ENCODE measurements around the gene TMEM106B. TPM values are rescaled to one million over a fixed set of nuclear protein-coding genes. Genes with fewer than 3 reads are reported as not detected.

TMEM106B gene
- total and polyA plus RNA-seq, 2 donors (not counting 1 experiment from before 2014, with no cell fraction given), result 51.9 to 60.2 TPM

DNA sequence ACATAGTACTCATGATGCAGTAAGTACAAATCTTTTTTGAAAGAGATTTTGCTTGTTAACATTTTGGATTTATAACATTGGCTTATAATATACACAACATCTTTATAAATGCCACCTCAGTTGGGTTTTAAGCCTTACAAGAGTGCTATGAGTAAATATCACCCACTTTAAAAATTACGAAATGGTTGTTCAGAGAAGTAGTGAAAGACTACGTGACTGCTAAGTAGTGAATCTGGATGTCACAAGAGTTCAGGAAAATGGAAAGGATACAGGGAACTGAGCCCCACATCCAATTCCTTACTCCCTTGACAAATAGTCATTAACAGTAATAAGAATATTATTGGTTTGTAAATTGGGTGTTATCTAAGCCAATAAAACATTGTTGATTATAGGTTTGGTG, 20.0 kb downstream of the TMEM106B start:
- H3K9ac ChIP-seq (ENCODE audit: insufficient read depth, low read length), result no peak overlapping the region

DNA sequence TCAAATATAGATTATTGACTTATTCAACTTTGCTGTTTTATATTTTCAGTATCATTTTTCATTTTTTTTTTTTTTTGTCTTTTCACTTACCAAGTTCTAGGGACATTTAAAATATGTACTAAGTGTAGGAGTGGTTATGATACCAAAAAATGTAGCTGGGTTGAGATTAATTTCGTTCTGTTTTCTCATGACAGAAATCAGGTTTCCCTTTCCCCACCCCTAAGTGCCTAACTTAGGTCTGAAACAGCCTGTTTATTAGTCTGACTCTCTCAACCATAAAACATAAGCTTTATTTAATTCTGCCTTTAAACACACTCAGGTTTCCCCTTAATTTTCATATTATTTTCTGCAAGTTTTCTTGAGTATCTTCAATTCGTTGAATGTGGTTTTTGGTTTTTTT, 22.1 kb downstream of the TMEM106B start:
- Histone ChIP-seq H4K20me1 (ENCODE audit: control insufficient read depth, extremely low read depth, insufficient read depth, low read length) (no peaks in the 10 kb centered on the region), H3K79me2 (ENCODE audit: control insufficient read depth, insufficient read depth, low read length) (no peaks in the 10 kb centered on the region), H2AFZ (ENCODE audit: low read length) (no peak overlapping the region), H3K4me3 (replicated peaks in 1 of 4; ENCODE audit: control extremely low read depth in 1 of 4, insufficient read depth in 1 of 4, low read depth in 3 of 4, low read length in 4 of 4) (no peak overlapping the region), H3K9ac (ENCODE audit: insufficient read depth, low read length) (no peak overlapping the region), H3K9me3 (ENCODE audit: control insufficient read depth, insufficient read depth, low read depth, low read length) (no peaks in the 10 kb centered on the region), H3K4me1 (ENCODE audit: control insufficient read depth, extremely low read depth, insufficient read depth, low read length) (no peaks in the 10 kb centered on the region), H3K4me2 (ENCODE audit: extremely low read depth, insufficient read depth, low read length) (no peak overlapping the region), H3K27me3 (ENCODE audit: control insufficient read depth, insufficient read depth, low read length) (no peaks in the 10 kb centered on the region), H3K27ac (ENCODE audit: insufficient read depth, low read length) (no peak overlapping the region), H3K36me3 (ENCODE audit: control insufficient read depth, insufficient read depth, low read length) (no peaks in the 10 kb centered on the region)
- TF ChIP-seq, protein P1, sequence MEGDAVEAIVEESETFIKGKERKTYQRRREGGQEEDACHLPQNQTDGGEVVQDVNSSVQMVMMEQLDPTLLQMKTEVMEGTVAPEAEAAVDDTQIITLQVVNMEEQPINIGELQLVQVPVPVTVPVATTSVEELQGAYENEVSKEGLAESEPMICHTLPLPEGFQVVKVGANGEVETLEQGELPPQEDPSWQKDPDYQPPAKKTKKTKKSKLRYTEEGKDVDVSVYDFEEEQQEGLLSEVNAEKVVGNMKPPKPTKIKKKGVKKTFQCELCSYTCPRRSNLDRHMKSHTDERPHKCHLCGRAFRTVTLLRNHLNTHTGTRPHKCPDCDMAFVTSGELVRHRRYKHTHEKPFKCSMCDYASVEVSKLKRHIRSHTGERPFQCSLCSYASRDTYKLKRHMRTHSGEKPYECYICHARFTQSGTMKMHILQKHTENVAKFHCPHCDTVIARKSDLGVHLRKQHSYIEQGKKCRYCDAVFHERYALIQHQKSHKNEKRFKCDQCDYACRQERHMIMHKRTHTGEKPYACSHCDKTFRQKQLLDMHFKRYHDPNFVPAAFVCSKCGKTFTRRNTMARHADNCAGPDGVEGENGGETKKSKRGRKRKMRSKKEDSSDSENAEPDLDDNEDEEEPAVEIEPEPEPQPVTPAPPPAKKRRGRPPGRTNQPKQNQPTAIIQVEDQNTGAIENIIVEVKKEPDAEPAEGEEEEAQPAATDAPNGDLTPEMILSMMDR (conservative IDR thresholded peaks at IDR 0.05 in 1 of 2, IDR thresholded peaks at IDR 0.05 in 1 of 2; ENCODE audit: low read depth in 1 of 2, low read length in 2 of 2), result no peak
- TF ChIP-seq EZH2 (IDR thresholded peaks at IDR 0.05; ENCODE audit: low read length, missing control alignments), result no peak
- no peak for DNase-seq (ENCODE audit: low read depth in 2 of 2)

More for the DNA sequence above, 20.0 kb downstream of the TMEM106B start:
- no peak overlapping the region for H3K27ac ChIP-seq (ENCODE audit: insufficient read depth, low read length)
- TF ChIP-seq, protein P1 (conservative IDR thresholded peaks at IDR 0.05 in 1 of 2, IDR thresholded peaks at IDR 0.05 in 1 of 2; ENCODE audit: low read depth in 1 of 2, low read length in 2 of 2), result no peak
- TF ChIP-seq EZH2 (IDR thresholded peaks at IDR 0.05; ENCODE audit: low read length, missing control alignments), result no peak
- no peaks in the 10 kb centered on the region for H3K36me3 ChIP-seq (ENCODE audit: control insufficient read depth, insufficient read depth, low read length)
- no peak overlapping the region for H3K4me3 ChIP-seq (replicated peaks in 1 of 4; ENCODE audit: control extremely low read depth in 1 of 4, insufficient read depth in 1 of 4, low read depth in 3 of 4, low read length in 4 of 4)
- no peaks in the 10 kb centered on the region for H3K27me3 ChIP-seq (ENCODE audit: control insufficient read depth, insufficient read depth, low read length)
- no peaks in the 10 kb centered on the region for H4K20me1 ChIP-seq (ENCODE audit: control insufficient read depth, extremely low read depth, insufficient read depth, low read length)
- H3K9me3 ChIP-seq (ENCODE audit: control insufficient read depth, insufficient read depth, low read depth, low read length), result no peaks in the 10 kb centered on the region
- H3K4me2 ChIP-seq (ENCODE audit: extremely low read depth, insufficient read depth, low read length), result no peak overlapping the region
- no peaks in the 10 kb centered on the region for H3K4me1 ChIP-seq (ENCODE audit: control insufficient read depth, extremely low read depth, insufficient read depth, low read length)
- DNase-seq (ENCODE audit: low read depth in 2 of 2), result no peak
- H2AFZ ChIP-seq (ENCODE audit: low read length), result no peak overlapping the region
- no peaks in the 10 kb centered on the region for H3K79me2 ChIP-seq (ENCODE audit: control insufficient read depth, insufficient read depth, low read length)

- Histone ChIP-seq H2AFZ (ENCODE audit: low read length) (no peak overlapping the region), H3K4me1 (ENCODE audit: control insufficient read depth, extremely low read depth, insufficient read depth, low read length) (no peaks in the 10 kb centered on the region), H3K9ac (ENCODE audit: insufficient read depth, low read length) (no peak overlapping the region), H4K20me1 (ENCODE audit: control insufficient read depth, extremely low read depth, insufficient read depth, low read length) (no peaks in the 10 kb centered on the region), H3K4me3 (replicated peaks in 1 of 4; ENCODE audit: control extremely low read depth in 1 of 4, insufficient read depth in 1 of 4, low read depth in 3 of 4, low read length in 4 of 4) (no peak overlapping the region), H3K79me2 (ENCODE audit: control insufficient read depth, insufficient read depth, low read length) (no peaks in the 10 kb centered on the region), H3K4me2 (ENCODE audit: extremely low read depth, insufficient read depth, low read length) (no peak overlapping the region), H3K27me3 (ENCODE audit: control insufficient read depth, insufficient read depth, low read length) (no peaks in the 10 kb centered on the region), H3K27ac (ENCODE audit: insufficient read depth, low read length) (no peak overlapping the region), H3K9me3 (ENCODE audit: control insufficient read depth, insufficient read depth, low read depth, low read length) (no peaks in the 10 kb centered on the region), H3K36me3 (ENCODE audit: control insufficient read depth, insufficient read depth, low read length) (no peaks in the 10 kb centered on the region)
- no peak for TF ChIP-seq EZH2 (IDR thresholded peaks at IDR 0.05; ENCODE audit: low read length, missing control alignments)
- TF ChIP-seq, protein P1 (conservative IDR thresholded peaks at IDR 0.05 in 1 of 2, IDR thresholded peaks at IDR 0.05 in 1 of 2; ENCODE audit: low read depth in 1 of 2, low read length in 2 of 2), result no peak
- no peak for DNase-seq (ENCODE audit: low read depth in 2 of 2)
Measured at GRCh38 chr7:12234334-12234865, 23.3 kb downstream of the TMEM106B start.
